Measurements from ENCODE around the gene SFRP5.

Gene SFRP5

GRCh38 chr10:97752956-97753355 lies 18.8 kb downstream of the SFRP5 start:
- DNase-seq (ENCODE audit: extremely low read depth, low read depth): no peak
- no peak overlapping the region for H3K4me3 ChIP-seq (replicated peaks; ENCODE audit: low read depth, low read length)
- TF ChIP-seq CTCF (IDR thresholded peaks at IDR 0.05; ENCODE audit: low read depth, low read length, missing control alignments): no peak

GRCh38 chr10:97748116-97748515 lies 23.7 kb downstream of the SFRP5 start:
- TF ChIP-seq CTCF (IDR thresholded peaks at IDR 0.05; ENCODE audit: low read depth, low read length, missing control alignments): no peak
- no peak for DNase-seq (ENCODE audit: extremely low read depth, low read depth)
- no peak overlapping the region for H3K4me3 ChIP-seq (replicated peaks; ENCODE audit: low read depth, low read length)

DNA sequence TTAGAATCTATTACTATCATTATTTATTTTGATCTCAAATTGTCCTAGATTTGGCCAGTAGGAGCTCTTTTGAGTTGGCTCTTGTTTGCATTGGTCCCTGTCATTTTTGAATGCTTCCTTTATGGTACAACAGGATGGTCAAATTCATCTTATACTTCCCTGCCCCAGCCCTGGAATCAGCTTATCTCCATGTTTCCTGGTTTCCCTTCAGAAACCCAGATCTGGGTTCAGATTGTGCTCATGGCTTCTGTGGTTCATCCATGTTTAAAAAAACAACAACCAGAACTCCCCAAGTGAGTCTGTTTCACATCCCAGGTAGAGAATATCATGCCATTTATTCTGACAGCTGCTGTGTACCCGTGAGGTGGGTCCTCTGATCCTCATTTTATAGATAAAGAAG lies 24.2 kb downstream of the SFRP5 start:
- H3K4me3 ChIP-seq (replicated peaks; ENCODE audit: low read depth, low read length): no peak overlapping the region
- TF ChIP-seq CTCF (IDR thresholded peaks at IDR 0.05; ENCODE audit: low read depth, low read length, missing control alignments): no peak
- no peak for DNase-seq (ENCODE audit: extremely low read depth, low read depth)

- no peak for DNase-seq (ENCODE audit: extremely low read depth, low read depth)
- no peak for TF ChIP-seq CTCF (IDR thresholded peaks at IDR 0.05; ENCODE audit: low read depth, low read length, missing control alignments)
- H3K4me3 ChIP-seq (replicated peaks; ENCODE audit: low read depth, low read length): no peak overlapping the region
Measured at GRCh38 chr10:97744405-97745035, 27.3 kb downstream of the SFRP5 start.

GRCh38 chr10:97743169-97743943 lies 28.4 kb downstream of the SFRP5 start:
- TF ChIP-seq CTCF (IDR thresholded peaks at IDR 0.05; ENCODE audit: low read depth, low read length, missing control alignments): no peak
- DNase-seq (ENCODE audit: extremely low read depth, low read depth): no peak
- H3K4me3 ChIP-seq (replicated peaks; ENCODE audit: low read depth, low read length): no peak overlapping the region

DNA sequence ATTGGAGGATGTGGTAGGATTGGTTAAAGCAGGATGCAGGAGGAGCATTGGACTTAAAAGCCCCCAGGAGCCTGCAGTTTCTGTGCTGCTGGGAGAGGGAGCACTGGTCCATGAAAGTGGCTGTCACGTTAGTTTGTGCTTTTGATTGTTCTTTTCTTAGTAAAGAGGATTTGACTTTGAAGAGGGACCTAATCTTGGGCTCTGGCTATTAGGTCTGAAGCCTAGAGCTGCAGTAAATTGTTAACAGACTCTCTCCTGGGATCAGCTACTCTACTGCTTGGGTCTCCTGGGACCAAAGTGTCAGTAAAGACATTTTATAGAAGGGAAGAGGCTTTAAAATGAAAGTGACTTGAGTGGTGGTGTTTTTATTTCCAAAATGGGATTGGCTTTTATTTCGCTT lies 31.2 kb downstream of the SFRP5 start:
- no peak for DNase-seq (ENCODE audit: extremely low read depth, low read depth)

More for the DNA sequence above, 31.2 kb downstream of the SFRP5 start:
- no peak for TF ChIP-seq CTCF (IDR thresholded peaks at IDR 0.05; ENCODE audit: low read depth, low read length, missing control alignments)
- no peak overlapping the region for H3K4me3 ChIP-seq (replicated peaks; ENCODE audit: low read depth, low read length)
